ENCODE data around the gene NR2C1.

- TF ChIP-seq POLR2A (IDR thresholded peaks at IDR 0.05; ENCODE audit: low read length) (no peak), GATA1 (IDR thresholded peaks at IDR 0.05; ENCODE audit: low read depth, low read length) (no peak)
Measured at GRCh38 chr12:94977766-94978468, 95.5 kb downstream of the NR2C1 start.
